HL-60/S4 treated with phorbol 12-myristate 13-acetate at 8.2 ng/mL for 4 days and 3 days (cell line): ENCODE data around the gene SLC7A8.

Experiments
- in situ Hi-C: fragments of 300-500 bp; cut with MboI; formaldehyde crosslinking; loops from 2 replicates; pipeline ENCODE4 v1.15.0; 2022; ENCODE audit warnings: low sequenced_read_pairs

SLC7A8 gene

DNA sequence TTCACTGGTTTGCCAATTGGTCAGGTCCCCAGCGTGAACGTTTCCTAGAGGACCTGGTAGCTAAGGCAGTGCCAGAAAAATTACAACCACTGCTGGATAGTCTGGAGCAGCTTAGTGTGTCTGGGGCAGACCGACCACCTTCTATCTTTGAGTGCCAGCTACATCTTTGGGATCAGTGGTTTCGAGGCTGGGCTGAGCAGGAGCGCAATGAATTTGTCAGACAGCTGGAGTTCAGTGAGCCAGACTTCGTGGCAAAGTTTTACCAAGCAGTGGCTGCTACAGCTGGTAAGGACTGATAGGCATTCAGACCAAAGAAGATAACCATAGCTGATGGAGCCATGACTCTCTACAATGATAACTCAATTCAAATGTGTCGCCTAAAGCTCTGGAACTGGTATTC, 85.7 kb downstream of the SLC7A8 start:
- in situ Hi-C loops = no loop called here

DNA sequence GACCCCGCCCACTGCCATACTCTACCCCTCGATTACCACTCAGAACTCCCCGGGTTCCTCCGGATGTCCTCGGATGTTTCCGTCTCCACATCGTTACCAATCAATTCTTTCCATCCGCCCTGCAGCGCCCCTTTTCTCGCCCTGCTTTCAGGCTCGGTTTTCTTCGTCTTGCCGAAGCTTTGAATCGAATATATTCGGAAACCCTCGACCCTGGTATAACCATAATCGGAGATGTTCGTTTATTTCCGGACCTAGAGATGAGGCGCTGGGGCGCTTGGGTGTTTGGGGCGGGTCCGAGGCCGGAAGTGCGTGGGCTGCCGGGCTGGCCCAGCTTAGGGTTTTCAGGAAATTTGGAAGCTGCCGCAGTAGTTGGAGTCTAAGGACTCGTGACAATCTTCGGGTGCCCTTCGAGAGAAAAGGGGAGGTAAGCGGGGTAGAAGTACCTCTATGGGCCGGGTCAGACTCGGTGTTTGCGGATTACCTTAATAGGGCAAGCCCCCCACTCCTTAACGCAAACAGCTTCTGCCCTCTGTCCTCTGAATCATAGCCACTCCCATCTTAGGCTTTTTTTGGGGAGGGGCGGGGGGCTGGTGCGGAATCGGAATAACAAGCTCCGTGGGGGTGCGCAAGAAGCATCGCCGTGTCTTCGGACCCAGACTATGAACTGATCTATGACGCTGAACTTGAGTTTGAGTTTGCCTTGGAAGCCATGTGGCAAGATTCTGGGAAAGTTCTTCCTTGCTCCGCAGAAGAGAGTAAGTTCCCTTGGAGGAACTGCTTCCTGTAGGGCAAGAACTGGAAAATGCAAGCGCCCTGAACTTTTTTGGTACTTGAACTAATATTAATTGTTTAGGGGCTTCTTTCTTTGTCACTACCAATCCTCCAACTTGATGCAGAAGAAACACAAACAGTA, 88.0 kb downstream of the SLC7A8 start, which contains the start of gene C14orf119:
Gene C14orf119 (plus strand): TSS at position 310 of the 913 bp plus-strand sequence. CDS start 2,154 bp downstream, outside the sequence.
- in situ Hi-C loops = no loop called here

GRCh38 chr14:23094666-23095195, 88.7 kb downstream of the SLC7A8 start, which contains the start of gene ACIN1:
Gene ACIN1 (minus strand): TSS chr14:23095136. CDS start chr14:23095112, 24 bp downstream.
- in situ Hi-C loops = no loop called here

- in situ Hi-C loops = no loop called here
These were observed 89.3 kb downstream of the SLC7A8 start for GRCh38 chr14:23093991-23094665.

DNA sequence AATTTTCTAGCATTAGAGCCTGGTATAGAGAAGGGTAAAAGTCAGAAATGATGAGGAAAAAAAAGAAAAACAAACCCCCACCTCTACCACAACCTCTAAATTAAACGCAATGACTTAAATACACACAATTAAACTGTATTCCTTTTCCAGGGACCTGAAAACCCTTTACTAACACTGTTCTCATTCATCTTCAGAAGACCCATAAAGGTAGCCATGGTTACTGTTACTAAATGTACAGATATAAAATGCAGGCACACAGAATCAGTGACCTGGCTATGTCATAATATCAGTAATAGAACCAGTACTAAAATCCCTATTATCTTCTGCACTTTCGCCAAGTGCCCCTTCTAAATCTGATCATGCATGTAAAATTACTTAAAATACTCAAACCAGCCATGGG, 89.9 kb downstream of the SLC7A8 start:
- in situ Hi-C loops = no loop called here

GRCh38 chr14:23093104-23093503, 90.4 kb downstream of the SLC7A8 start:
- in situ Hi-C loops = no loop called here

- in situ Hi-C loops = no loop called here
These were observed 91.9 kb downstream of the SLC7A8 start for GRCh38 chr14:23091294-23092225.

DNA sequence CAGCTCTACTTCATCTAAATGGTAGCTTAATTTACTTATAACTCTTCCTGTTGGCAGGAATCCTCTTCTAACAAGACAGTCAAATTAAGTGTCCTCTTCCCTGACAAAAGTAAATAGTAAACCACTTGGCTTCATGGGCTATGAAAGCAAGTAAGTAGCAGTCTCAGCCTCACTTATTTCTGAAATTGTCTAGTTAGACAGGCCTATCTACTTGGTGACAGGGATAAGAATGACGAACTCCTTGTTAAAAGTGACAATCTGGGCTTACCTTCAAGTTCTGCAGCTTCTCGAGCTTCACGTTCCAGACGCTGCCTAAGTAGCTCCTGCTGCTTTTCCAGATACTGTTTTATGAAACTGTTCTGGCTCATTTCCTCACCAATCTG, 93.2 kb downstream of the SLC7A8 start:
- in situ Hi-C loops = no loop called here

DNA sequence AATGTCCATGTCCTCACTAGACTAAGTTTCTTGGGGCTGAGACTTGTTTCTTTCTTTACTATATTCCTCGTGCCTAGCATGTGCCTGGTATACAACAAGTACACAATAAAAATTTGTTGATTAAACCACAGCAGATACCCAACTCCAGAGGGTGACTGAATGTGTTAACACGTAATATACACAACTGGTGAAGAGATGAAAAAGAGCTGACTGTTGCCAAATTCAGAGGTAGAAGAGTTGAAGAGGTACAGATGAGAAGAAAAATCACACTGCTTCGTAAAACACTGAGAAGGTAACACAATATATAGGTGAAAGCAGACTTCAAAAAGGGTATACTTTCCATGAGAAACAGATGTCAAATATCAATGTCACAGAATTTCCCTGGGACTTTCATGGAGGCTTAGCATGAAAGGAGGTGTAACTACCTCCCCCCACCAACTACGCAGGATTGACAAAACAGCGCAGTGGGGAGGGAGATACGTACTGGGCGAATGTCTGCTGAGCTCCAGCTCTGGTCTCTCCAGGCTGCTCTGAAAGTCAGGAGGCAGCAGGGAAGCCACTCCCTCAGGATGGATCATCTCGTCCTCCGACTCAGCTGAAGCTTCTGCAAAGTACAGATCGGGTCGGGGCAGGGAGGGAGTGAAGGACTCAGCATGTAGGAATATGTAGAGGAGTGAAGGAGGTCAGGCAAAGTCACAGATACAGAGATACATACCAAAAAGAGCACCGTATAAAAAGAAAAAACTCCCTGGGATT, 93.8 kb downstream of the SLC7A8 start:
- in situ Hi-C loops = no loop called here

DNA sequence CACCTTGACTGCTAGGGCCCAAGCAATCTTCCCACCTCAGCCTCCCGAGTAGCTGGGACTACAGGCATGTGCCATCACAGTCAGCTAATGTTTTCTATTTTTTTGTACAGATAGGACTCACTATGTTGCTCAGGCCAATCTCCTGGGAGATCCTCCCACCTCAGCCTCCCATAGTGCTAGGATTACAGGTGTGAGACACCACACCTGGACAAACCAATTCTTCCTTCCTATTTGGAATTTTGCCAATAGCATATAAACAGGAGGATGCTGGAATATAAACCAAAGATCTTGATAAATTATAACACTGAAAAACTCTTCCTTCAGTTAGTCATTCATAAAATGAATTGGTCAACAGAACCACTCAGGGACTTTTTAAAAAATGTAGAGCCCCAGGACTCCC, 96.9 kb downstream of the SLC7A8 start:
- in situ Hi-C loops = no loop called here

DNA sequence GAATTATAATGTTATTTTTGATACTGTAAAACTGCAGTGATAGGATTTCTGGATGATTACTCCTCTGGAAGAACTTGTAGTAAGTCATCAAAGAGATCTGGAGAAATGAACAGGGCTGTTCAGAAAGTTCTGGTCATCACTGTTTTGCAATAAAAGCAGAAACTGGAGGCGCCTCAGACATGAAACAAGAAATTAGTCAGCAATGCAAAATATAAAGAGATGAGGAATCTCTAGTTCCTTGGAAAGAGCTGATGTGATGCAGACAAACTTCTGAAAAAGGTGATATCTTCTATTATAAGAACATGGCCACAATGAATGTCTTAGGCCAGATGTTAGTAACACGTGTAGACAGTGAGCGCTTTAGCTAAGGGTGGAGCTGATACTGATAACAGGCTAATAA, 98.0 kb downstream of the SLC7A8 start:
- in situ Hi-C loops = no loop called here

- in situ Hi-C loops = no loop called here
These were observed 103.0 kb downstream of the SLC7A8 start for GRCh38 chr14:23080474-23080873.

DNA sequence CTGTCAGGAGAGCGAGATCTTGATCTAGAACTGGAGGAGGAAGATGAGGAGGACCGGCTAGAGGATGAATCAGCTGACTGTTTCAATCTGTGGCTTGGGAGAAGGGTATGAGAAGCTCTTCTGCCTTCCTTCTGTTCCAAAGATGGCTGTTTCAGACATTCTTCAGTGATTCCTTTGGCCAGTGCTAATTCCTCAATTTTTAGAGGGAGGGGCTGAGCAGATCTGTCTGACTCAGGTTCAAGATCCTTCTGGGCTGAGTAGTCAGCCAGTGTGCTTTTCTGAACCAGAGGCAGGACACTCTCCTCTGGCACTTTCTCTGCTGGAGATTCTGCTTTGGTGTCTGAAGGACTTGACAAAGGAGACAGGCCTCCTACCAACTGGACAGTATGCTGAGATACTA, 103.7 kb downstream of the SLC7A8 start:
- in situ Hi-C loops = no loop called here

- in situ Hi-C loops = no loop called here
These were observed 104.8 kb downstream of the SLC7A8 start for GRCh38 chr14:23078692-23079116.

GRCh38 chr14:23077962-23078361, 105.5 kb downstream of the SLC7A8 start:
- in situ Hi-C loops = no loop called here

DNA sequence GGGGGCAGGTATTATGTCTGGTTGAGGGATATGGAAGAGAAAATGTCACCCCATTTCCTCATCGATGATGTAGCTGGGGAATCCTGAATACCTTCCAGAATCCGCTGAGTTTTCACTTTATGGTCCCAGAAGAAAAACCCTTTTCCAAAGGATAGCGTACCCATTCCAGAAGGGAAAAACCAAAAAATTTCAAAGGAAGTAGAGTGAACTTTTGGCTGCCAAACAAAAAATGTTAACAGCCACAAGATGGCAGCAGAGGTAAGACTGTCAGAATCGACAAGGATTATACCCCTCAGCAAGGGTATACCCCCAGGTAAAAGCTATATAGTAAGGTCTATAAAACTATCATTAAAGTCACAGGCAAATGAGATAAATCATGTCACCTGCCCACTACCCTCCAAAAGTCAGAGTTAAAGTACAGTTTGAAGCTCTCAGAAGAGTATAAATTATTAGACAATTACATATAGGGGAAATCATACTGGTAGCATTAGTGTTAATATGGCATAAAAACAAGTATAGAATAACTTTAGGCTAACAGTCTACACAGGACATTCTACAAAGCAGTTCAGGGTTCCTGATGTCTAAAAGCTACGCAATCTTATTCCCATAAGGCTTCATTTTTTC, 106.6 kb downstream of the SLC7A8 start:
- in situ Hi-C loops = no loop called here
